GM12878 (cell line): ENCODE data around the gene PPP1CA.

Experiments
- BCL3 ChIP-seq: IDR thresholded peaks from 2 replicates; pipeline ENCODE4 v1.6.1; 2011; ENCODE audit warnings: borderline replicate concordance, low read depth, mild to moderate bottlenecking, moderate library complexity, low read length; ENCODE audit not compliant: insufficient read depth, poor library complexity, severe bottlenecking
- CEBPZ ChIP-seq: fragments of 150-350 bp; IDR thresholded peaks from 2 replicates; pipeline ENCODE4 v1.6.1; 2016; ENCODE audit warnings: low read depth, low read length
- CREB1 ChIP-seq: IDR thresholded peaks from 2 replicates; pipeline ENCODE4 v1.6.1; 2012; ENCODE audit warnings: low read depth, mild to moderate bottlenecking, inconsistent platforms
- CTCF ChIP-seq, 3 experiments: IDR thresholded peaks in 2 of 3; conservative IDR thresholded peaks in 1 of 3; 2 replicates each; pipeline ENCODE4 v1.5.1; 2011; ENCODE audit warnings: low read depth in 3 of 3, low read length in 3 of 3, mild to moderate bottlenecking in 3 of 3, control low read depth in 2 of 3, moderate library complexity in 2 of 3, inconsistent platforms in 1 of 3, mixed read lengths in 1 of 3; ENCODE audit not compliant: control insufficient read depth in 2 of 3, insufficient read depth in 1 of 3; ENCODE audit errors: extremely low read depth in 1 of 3
- DPF2 ChIP-seq: fragments of 450-650 bp; IDR thresholded peaks from 2 replicates; pipeline ENCODE4 v1.6.1; 2017; ENCODE audit warnings: mild to moderate bottlenecking
- EP300 ChIP-seq, 2 experiments: fragments of 150-350 bp in 1 of 2; IDR thresholded peaks; 2 replicates each; pipeline ENCODE4 v1.6.1; 2011 to 2012; ENCODE audit warnings: low read depth in 2 of 2, low read length in 2 of 2, borderline replicate concordance in 1 of 2, improper control_type of control experiment in 1 of 2, inconsistent platforms in 1 of 2; ENCODE audit not compliant: control insufficient read depth in 1 of 2
- EZH2 ChIP-seq: IDR thresholded peaks from 2 replicates; pipeline ENCODE4 v1.6.1; 2012; ENCODE audit warnings: low read depth, mild to moderate bottlenecking, control low read depth, inconsistent platforms, low read length, borderline replicate concordance; ENCODE audit not compliant: control insufficient read depth
- HDAC2 ChIP-seq: fragments of 200-600 bp; sonication (generic); IDR thresholded peaks from 2 replicates; pipeline ENCODE4 v1.6.1; 2017
- JUNB ChIP-seq: IDR thresholded peaks from 2 replicates; pipeline ENCODE4 v1.6.1; 2016; ENCODE audit warnings: antibody characterized with exemption, mild to moderate bottlenecking
- MAX ChIP-seq: IDR thresholded peaks from 2 replicates; pipeline ENCODE4 v1.6.1; 2012; ENCODE audit warnings: low read depth, low read length, improper control_type of control experiment
- PRDM15 ChIP-seq: fragments of 450-650 bp; formaldehyde crosslinking; IDR thresholded peaks from 2 replicates; pipeline ENCODE4 v1.4.0; 2020; ENCODE audit warnings: mild to moderate bottlenecking, moderate library complexity
- REST ChIP-seq: IDR thresholded peaks from 2 replicates; pipeline ENCODE4 v1.6.1; 2012; ENCODE audit warnings: mild to moderate bottlenecking, low read depth, low read length
- TCF12 ChIP-seq: IDR thresholded peaks from 2 replicates; pipeline ENCODE4 v1.6.1; 2011; ENCODE audit warnings: low read depth, mild to moderate bottlenecking, low read length
- ZBTB33 ChIP-seq: fragments of 450-650 bp; IDR thresholded peaks from 2 replicates; pipeline ENCODE4 v1.6.1; 2017; ENCODE audit warnings: mild to moderate bottlenecking

- TF ChIP-seq REST (no peak), MAX (no peak), TCF12 (no peak), CTCF (IDR thresholded peaks at IDR 0.05 in 2 of 3, conservative IDR thresholded peaks at IDR 0.05 in 1 of 3; ENCODE audit: control insufficient read depth in 2 of 3, extremely low read depth in 1 of 3, insufficient read depth in 1 of 3, low read depth in 3 of 3, low read length in 3 of 3) (no peak), ZBTB33 (no peak), CEBPZ (no peak), HDAC2 (no peak), DPF2 (no peak), EP300 (IDR thresholded peaks at IDR 0.05; ENCODE audit: borderline replicate concordance in 1 of 2, control insufficient read depth in 1 of 2, low read depth in 2 of 2, low read length in 2 of 2) (no peak), BCL3 (no peak), PRDM15 (CRISPR knock-in tag) (no peak), CREB1 (no peak), EZH2 (no peak), JUNB (no peak)
These were observed 32.4 kb downstream of the PPP1CA start for GRCh38 chr11:67369275-67369674.
